ENCODE results near the gene CDHR5. TPM values are rescaled to one million over a fixed set of nuclear protein-coding genes. Genes with fewer than 3 reads are reported as not detected.
A peak's percentile ranks its signal among the peaks of the same experiment; 100 is the strongest.

Gene CDHR5
- polyA plus RNA-seq, 1 of the 3 experiments (the other 2 are of a cell fraction) = not detected

DNA sequence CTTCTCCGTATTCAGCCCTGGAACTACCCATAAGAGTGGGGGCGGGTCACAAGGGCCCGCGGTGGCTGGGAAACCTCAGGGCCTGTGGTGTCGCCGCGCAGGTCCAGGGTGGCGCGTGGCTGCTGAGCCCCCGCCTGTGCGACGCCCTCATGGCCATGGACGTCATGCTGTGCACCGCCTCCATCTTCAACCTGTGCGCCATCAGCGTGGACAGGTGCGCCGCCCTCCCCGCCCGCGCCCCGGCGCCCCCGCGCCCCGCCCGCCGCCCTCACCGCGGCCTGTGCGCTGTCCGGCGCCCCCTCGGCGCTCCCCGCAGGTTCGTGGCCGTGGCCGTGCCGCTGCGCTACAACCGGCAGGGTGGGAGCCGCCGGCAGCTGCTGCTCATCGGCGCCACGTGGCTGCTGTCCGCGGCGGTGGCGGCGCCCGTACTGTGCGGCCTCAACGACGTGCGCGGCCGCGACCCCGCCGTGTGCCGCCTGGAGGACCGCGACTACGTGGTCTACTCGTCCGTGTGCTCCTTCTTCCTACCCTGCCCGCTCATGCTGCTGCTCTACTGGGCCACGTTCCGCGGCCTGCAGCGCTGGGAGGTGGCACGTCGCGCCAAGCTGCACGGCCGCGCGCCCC is 14.7 kb upstream of the CDHR5 start:
- peak; percentile 59 for DNase-seq
- TF ChIP-seq TAF1 (IDR thresholded peaks at IDR 0.05; ENCODE audit: borderline replicate concordance, low read depth, low read length) (no peak), GATA2 (CRISPR knock-in tag; IDR thresholded peaks at IDR 0.05) (no peak), POLR2AphosphoS5 (IDR thresholded peaks at IDR 0.05; ENCODE audit: low read depth, low read length) (no peak), RCOR1 (IDR thresholded peaks at IDR 0.05; ENCODE audit: low read length) (no peak), JUND (IDR thresholded peaks at IDR 0.05) (no peak), EZH2phosphoT487 (IDR thresholded peaks at IDR 0.05; ENCODE audit: borderline replicate concordance, low read depth) (no peak), YY1 (IDR thresholded peaks at IDR 0.05; ENCODE audit: low read depth) (no peak), SMC3 (IDR thresholded peaks at IDR 0.05; ENCODE audit: low read depth, low read length) (no peak), RFX5 (IDR thresholded peaks at IDR 0.05; ENCODE audit: low read length) (no peak), EP300 (IDR thresholded peaks at IDR 0.05; ENCODE audit: borderline replicate concordance in 1 of 2, low read depth in 1 of 2, low read length in 1 of 2) (no peak), FOXJ3 (CRISPR knock-in tag; IDR thresholded peaks at IDR 0.05) (no peak), MEF2A (IDR thresholded peaks at IDR 0.05; ENCODE audit: borderline replicate concordance, low read depth) (no peak), SIN3A (IDR thresholded peaks at IDR 0.05; ENCODE audit: borderline replicate concordance, low read depth, low read length) (no peak), RAD21 (IDR thresholded peaks at IDR 0.05; ENCODE audit: low read length) (no peak)
- TF ChIP-seq, protein P1, sequence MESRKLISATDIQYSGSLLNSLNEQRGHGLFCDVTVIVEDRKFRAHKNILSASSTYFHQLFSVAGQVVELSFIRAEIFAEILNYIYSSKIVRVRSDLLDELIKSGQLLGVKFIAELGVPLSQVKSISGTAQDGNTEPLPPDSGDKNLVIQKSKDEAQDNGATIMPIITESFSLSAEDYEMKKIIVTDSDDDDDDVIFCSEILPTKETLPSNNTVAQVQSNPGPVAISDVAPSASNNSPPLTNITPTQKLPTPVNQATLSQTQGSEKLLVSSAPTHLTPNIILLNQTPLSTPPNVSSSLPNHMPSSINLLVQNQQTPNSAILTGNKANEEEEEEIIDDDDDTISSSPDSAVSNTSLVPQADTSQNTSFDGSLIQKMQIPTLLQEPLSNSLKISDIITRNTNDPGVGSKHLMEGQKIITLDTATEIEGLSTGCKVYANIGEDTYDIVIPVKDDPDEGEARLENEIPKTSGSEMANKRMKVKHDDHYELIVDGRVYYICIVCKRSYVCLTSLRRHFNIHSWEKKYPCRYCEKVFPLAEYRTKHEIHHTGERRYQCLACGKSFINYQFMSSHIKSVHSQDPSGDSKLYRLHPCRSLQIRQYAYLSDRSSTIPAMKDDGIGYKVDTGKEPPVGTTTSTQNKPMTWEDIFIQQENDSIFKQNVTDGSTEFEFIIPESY (IDR thresholded peaks at IDR 0.05; ENCODE audit: borderline replicate concordance, low read depth) = no peak
- TF ChIP-seq, protein P2, sequence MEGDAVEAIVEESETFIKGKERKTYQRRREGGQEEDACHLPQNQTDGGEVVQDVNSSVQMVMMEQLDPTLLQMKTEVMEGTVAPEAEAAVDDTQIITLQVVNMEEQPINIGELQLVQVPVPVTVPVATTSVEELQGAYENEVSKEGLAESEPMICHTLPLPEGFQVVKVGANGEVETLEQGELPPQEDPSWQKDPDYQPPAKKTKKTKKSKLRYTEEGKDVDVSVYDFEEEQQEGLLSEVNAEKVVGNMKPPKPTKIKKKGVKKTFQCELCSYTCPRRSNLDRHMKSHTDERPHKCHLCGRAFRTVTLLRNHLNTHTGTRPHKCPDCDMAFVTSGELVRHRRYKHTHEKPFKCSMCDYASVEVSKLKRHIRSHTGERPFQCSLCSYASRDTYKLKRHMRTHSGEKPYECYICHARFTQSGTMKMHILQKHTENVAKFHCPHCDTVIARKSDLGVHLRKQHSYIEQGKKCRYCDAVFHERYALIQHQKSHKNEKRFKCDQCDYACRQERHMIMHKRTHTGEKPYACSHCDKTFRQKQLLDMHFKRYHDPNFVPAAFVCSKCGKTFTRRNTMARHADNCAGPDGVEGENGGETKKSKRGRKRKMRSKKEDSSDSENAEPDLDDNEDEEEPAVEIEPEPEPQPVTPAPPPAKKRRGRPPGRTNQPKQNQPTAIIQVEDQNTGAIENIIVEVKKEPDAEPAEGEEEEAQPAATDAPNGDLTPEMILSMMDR (IDR thresholded peaks at IDR 0.05) = no peak
- TF ChIP-seq, protein P3, sequence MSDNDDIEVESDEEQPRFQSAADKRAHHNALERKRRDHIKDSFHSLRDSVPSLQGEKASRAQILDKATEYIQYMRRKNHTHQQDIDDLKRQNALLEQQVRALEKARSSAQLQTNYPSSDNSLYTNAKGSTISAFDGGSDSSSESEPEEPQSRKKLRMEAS (IDR thresholded peaks at IDR 0.05; ENCODE audit: low read depth) = no peak
- TF ChIP-seq, protein P4, sequence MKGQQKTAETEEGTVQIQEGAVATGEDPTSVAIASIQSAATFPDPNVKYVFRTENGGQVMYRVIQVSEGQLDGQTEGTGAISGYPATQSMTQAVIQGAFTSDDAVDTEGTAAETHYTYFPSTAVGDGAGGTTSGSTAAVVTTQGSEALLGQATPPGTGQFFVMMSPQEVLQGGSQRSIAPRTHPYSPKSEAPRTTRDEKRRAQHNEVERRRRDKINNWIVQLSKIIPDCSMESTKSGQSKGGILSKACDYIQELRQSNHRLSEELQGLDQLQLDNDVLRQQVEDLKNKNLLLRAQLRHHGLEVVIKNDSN (IDR thresholded peaks at IDR 0.05; ENCODE audit: borderline replicate concordance, low read depth) = no peak
- TF ChIP-seq, protein P5, sequence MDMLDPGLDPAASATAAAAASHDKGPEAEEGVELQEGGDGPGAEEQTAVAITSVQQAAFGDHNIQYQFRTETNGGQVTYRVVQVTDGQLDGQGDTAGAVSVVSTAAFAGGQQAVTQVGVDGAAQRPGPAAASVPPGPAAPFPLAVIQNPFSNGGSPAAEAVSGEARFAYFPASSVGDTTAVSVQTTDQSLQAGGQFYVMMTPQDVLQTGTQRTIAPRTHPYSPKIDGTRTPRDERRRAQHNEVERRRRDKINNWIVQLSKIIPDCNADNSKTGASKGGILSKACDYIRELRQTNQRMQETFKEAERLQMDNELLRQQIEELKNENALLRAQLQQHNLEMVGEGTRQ (IDR thresholded peaks at IDR 0.05; ENCODE audit: borderline replicate concordance, low read depth, low read length) = no peak
- TF ChIP-seq, protein P6, sequence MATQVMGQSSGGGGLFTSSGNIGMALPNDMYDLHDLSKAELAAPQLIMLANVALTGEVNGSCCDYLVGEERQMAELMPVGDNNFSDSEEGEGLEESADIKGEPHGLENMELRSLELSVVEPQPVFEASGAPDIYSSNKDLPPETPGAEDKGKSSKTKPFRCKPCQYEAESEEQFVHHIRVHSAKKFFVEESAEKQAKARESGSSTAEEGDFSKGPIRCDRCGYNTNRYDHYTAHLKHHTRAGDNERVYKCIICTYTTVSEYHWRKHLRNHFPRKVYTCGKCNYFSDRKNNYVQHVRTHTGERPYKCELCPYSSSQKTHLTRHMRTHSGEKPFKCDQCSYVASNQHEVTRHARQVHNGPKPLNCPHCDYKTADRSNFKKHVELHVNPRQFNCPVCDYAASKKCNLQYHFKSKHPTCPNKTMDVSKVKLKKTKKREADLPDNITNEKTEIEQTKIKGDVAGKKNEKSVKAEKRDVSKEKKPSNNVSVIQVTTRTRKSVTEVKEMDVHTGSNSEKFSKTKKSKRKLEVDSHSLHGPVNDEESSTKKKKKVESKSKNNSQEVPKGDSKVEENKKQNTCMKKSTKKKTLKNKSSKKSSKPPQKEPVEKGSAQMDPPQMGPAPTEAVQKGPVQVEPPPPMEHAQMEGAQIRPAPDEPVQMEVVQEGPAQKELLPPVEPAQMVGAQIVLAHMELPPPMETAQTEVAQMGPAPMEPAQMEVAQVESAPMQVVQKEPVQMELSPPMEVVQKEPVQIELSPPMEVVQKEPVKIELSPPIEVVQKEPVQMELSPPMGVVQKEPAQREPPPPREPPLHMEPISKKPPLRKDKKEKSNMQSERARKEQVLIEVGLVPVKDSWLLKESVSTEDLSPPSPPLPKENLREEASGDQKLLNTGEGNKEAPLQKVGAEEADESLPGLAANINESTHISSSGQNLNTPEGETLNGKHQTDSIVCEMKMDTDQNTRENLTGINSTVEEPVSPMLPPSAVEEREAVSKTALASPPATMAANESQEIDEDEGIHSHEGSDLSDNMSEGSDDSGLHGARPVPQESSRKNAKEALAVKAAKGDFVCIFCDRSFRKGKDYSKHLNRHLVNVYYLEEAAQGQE (IDR thresholded peaks at IDR 0.05; ENCODE audit: low read depth, low read length) = no peak
- Histone ChIP-seq H3K27me3 (ENCODE audit: insufficient read depth) (no peaks in the 10 kb centered on the region), H3K9ac (no peak overlapping the region), H3K4me3 (ENCODE audit: low read depth in 2 of 2, low read length in 1 of 2) (no peak overlapping the region), H3K9me3 (no peaks in the 10 kb centered on the region), H3F3A (replicated peaks; ENCODE audit: insufficient read depth) (no peaks in the 10 kb centered on the region), H4K20me1 (ENCODE audit: insufficient read depth) (peaks cover 7% of the 10 kb centered on the region; the same call in 1 of the 2 replicates), H3K4me1 (ENCODE audit: control insufficient read depth in 1 of 2, insufficient read depth in 2 of 2, low read depth in 1 of 2, low read length in 1 of 2) (peaks cover 0 to 12% of the 10 kb centered on the region in 2 experiments; a peak in 1 of 4 replicates), H3K79me2 (ENCODE audit: insufficient read depth) (no peaks in the 10 kb centered on the region), H3K9me2 (no peaks in the 10 kb centered on the region), H3K36me3 (replicated peaks in 1 of 2; ENCODE audit: control insufficient read depth in 1 of 2, insufficient read depth in 2 of 2, low read length in 1 of 2) (peaks cover 0 to 5% of the 10 kb centered on the region in 2 experiments), H3K4me2 (no peak overlapping the region), H3K27ac (ENCODE audit: low read depth in 2 of 2, low read length in 1 of 2) (no peak overlapping the region), H2AFZ (ENCODE audit: low read depth) (no peak overlapping the region)
- ChIA-PET CTCF (no interaction called here), POLR2A (no interaction called here)
- 89% methylated on average over 28 of the region's 80 CpGs for WGBS (ENCODE audit: low lambda C conversion rate)
